ENCODE data around the gene HES2.
"Not testable (repeated sequence)": the region's sequence is repeated elsewhere in the genome, so short reads cannot be mapped to it uniquely, and the experiment has no call there.

Gene HES2

DNA sequence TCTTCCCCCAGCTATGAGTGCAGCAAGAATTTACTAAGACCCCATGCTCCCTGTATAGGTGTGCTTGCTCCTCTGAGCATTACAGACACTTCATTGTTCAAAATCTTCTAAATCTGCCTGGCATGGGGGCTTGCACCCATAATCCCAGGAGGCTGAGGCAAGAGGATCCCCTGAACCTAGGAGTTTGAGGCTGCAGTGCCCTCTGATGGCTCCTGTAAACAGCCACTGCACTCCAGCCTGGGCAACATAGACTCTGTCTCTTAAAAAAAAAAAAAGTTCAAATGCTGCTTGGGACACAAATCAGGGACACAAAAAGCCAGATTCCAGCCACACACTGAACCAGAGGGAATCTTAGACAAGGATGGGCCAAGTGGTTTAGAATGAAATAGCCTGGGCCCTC lies 22.7 kb downstream of the HES2 start:
- no peak for DNase-seq (ENCODE audit: low read depth, low spot score)
- no peak overlapping the region for H3K4me3 ChIP-seq (ENCODE audit: low read length)

DNA sequence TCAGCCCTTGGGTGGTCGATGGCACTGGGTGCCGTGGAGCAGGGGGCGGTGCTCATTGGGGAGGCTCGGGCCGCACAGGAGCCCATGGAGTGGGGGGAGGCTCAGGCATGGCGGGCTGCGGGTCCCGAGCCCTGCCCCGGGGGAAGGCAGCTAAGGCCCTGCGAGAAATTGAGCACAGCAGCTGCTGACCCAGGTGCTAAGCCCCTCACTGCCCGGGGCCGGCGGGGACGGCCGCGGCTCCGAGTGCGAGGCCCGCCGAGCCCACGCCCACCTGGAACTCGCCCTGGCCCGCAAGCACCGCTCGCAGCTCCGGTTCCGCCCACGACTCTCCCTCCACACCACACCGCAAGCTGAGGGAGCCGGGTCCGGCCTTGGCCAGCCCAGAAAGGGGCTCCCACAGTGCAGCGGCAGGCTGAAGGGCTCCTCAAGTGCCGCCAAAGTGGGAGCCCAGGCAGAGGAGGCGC lies 23.9 kb downstream of the HES2 start:
- H3K4me3 ChIP-seq (ENCODE audit: low read length); DNase-seq (ENCODE audit: low read depth, low spot score): not testable (repeated sequence)

GRCh38 chr1:6395130-6395529 lies 24.6 kb downstream of the HES2 start:
- H3K4me3 ChIP-seq (ENCODE audit: low read length), result not testable (repeated sequence)
- DNase-seq (ENCODE audit: low read depth, low spot score), result peak; percentile 38

DNA sequence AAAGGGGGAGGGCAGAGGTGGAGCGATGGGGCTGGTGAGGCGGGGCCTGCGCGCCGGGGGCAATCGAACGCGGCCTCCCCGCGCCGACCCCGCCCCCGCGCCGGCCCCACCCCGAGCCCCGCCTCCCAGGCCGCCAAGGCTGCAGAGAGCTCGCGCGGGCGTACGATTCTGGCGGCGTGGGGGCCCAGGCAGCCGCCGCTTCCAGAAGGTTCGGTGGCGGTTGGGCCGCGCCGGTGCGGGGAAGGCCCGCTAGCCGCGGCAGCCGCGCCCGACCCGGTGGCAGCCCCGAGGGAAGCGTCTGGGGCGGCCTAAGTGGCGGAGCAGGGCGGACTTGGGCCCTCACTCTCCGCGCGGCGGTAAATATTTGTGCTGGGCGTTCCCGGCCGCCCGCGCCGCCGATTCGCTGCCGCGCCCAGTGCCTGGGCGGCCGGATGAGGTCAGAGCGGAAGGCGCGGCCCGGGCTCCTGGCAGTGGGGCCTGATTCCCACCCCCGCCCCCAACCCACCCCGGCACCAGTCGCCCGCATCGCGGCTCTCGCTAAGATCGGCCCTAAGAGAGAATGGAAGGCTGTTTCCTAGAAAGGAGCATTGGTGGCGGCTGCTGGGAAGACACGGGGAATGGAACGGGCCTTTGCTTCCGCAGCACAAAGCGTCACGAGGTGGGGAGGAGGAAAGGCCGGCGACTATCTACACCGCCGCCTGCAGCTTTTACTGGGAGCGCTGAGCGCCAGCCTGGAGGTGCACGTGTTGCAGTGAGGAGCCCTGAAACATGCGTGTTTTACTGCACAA lies 26.1 kb downstream of the HES2 start, which contains the start of gene ACOT7:
Gene ACOT7 (minus strand): TSS at position 368 of the 788 bp plus-strand sequence. CDS start 368 bp downstream, outside the sequence.
- peak; percentile 83 for DNase-seq (ENCODE audit: low read depth, low spot score)
- H3K4me3 ChIP-seq (ENCODE audit: low read length), result peak within 1 kb of the TSS; percentile 77

DNA sequence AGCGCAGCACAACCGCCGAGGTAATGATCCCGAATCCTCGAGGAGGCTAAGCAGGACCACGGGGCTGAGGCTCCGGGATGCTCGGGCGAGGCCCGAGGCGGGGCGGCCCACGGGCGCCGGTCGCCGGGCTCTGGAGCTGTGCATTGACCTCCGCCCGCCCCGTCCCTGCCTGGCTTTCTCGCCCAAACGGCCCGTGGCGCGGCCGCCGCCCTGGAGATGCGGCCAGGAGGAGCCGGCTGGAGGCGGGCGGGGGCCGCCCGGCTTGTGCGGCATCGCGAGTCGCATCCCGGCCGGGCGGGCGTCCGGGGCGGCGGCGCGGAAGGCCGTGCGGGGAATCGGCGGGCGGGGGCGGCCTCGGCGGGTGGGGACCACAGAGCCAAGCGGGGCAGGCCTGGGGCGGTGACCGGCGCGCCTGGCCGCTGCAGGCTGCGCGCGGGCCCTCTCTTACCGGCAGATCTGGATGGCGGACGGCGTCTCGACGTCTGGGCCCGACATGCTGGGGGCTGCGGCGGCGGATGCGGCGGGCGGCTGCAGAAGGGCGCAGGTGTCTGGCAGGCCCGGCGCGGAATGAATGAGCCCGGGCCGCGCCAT lies 26.8 kb downstream of the HES2 start:
- peak overlapping the region; percentile 77 for H3K4me3 ChIP-seq (ENCODE audit: low read length)
- no peak for DNase-seq (ENCODE audit: low read depth, low spot score)

DNA sequence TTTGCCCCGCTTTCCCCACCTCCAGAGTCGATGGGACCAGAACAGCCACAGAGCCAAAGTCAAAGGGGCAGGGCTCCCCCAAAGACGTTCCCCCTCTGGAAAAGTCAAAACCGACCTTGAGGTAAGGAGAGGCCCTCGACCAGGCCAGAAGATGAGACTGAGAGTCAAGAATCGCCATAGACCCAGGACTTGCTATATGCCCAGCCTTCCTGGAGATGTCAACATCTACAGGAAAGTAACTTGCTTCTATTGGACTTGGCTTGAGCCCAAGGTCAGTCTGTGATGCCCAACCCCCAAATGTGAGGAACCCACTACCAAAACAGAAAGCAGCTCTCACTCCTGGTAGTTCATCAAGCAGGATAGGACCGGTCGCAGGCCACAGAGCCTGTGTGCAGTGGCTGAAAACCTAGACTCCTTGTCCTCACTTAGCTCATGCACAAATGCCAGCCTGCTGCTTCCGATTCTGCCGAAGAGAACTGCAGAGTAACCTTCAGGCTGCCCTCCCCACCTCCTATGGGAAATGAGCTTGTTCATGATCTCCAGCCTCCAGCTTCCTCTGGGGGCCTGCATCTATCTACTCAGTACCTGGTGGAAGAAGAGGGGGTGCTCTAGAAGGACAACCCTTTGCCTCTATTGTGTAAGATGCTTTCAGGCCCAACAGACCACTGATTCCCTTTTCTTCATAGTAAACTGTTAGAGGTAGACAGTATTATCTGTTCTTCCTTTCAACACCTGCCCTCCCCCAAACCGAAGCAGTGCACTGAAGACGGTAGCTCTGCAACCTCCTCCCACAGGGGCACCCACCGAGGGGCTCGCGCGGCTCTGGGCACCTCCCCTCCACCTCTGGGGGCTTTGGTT lies 27.5 kb downstream of the HES2 start:
- DNase-seq (ENCODE audit: low read depth, low spot score), result no peak
- H3K4me3 ChIP-seq (ENCODE audit: low read length), result peak overlapping the region; percentile 77

DNA sequence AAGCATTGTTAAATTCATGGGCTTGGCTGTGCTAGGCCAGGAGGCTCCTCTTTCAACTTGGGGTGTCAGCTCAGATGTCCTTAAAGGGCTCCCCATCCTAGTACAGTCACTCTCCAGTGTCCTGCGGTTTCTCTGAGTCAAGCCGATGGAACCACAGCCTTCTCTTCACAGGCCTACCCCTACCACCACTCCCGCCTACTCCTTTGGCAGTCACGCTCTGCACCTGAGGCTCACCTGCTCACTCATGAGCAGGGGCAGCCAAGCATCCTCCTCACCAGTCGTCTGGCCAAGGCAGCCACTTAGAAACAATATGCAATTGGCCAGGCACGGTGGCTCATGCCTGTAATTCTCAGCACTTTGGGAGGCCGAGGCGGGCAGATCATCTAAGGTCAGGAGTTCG lies 29.7 kb downstream of the HES2 start:
- no peak for DNase-seq (ENCODE audit: low read depth, low spot score)
- H3K4me3 ChIP-seq (ENCODE audit: low read length), result no peak overlapping the region

- DNase-seq (ENCODE audit: low read depth, low spot score), result no peak
- no peak overlapping the region for H3K4me3 ChIP-seq (ENCODE audit: low read length)
Measured at GRCh38 chr1:6386371-6386949, 33.3 kb downstream of the HES2 start.

GRCh38 chr1:6385488-6386191 lies 34.1 kb downstream of the HES2 start:
- DNase-seq (ENCODE audit: low read depth, low spot score), result no peak
- H3K4me3 ChIP-seq (ENCODE audit: low read length), result no peak overlapping the region

GRCh38 chr1:6384962-6385361 lies 34.8 kb downstream of the HES2 start:
- DNase-seq (ENCODE audit: low read depth, low spot score), result no peak
- no peak overlapping the region for H3K4me3 ChIP-seq (ENCODE audit: low read length)

DNA sequence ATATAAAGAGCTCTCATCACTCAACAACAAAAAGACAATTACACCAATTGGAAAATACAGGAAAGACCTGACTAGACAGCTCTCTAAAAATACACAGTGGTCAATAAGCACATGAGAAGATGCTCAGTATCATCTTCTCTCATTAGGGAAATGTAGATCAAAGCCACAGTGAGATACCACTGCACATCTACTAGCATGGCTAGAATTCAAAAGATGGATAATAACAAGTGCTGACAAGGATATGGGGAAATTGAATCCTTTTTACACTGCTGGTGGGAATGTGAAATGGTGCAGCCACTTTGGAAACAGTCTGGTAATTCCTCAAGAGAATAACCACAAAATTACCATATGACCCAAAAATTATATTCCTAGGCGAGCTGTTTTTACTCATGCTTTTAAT lies 35.6 kb downstream of the HES2 start:
- no peak overlapping the region for H3K4me3 ChIP-seq (ENCODE audit: low read length)
- no peak for DNase-seq (ENCODE audit: low read depth, low spot score)

DNA sequence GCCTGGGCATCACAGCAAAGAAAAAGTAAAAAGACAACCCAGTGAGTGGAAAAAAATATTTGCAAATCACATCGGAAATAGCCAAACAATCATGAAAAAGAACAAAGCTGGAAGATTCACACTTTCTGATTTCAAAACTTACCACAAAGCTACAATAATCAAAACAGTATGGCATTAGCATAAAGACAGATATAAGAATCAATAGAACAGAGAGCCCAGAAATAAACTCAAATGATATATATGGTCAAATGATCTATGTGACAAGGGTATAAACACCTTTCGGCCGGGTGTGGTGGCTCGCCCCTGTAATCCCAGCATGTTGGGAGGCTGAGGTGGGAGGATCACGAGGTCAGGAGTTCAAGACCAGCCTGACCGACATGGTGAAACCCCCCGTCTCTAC lies 39.7 kb downstream of the HES2 start:
- no peak for DNase-seq (ENCODE audit: low read depth, low spot score)

DNA sequence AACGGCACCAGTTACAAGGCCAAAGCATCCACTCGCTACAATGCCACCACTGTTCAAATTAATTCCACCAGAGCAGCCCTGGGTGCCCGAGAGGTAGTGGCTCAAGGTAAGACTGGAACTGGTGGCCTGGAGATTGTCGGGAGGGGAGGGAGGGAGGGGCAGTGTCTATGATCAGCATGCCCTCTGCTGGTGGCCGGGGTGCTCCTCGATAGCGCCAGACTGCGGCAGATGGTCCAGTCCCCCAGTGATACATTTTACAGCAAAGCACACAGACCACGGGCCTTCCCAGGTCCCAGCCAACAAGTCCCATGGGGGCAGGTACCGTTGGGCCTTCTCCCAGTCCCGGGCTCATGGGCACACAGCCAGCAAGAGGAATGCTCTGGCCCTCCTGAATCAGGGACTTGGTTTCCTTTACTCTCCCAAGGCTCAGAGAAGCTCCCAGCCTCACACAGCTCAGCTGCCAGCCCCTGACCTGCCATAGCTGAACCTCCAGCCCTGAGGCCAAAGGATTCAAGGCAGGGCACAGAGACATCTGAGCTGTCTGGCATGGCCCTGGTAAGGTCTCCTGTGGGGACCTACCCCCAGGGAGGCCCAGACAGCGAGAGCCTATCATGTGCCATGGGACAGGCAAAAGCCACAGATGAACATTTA lies 41.5 kb downstream of the HES2 start:
- no peak overlapping the region for H3K4me3 ChIP-seq (ENCODE audit: low read length)
- DNase-seq (ENCODE audit: low read depth, low spot score), result no peak

More for the DNA sequence above, 39.7 kb downstream of the HES2 start:
- H3K4me3 ChIP-seq (ENCODE audit: low read length), result no peak overlapping the region

GRCh38 chr1:6373961-6374720 lies 45.6 kb downstream of the HES2 start:
- no peak for DNase-seq (ENCODE audit: low read depth, low spot score)
- H3K4me3 ChIP-seq (ENCODE audit: low read length), result no peak overlapping the region

DNA sequence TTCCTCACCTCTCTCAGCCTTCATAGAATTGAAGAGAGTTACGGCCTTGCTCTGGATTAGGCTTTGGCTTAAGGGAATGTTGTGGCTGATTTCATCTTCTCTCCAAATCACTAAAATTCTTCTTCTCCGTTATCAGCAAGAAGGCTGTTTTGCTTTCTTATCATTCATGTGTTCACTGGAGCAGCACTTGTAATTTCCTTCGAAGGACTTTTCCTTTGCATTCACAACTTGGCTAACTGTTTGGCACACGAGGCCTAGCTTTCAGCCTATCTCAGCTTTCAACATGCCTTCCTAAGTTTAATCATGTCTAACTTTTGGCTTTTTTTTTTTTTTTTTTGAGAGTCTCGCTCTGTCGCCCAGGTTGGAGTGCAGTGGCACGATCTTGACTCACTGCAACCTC lies 47.5 kb downstream of the HES2 start:
- DNase-seq (ENCODE audit: low read depth, low spot score); H3K4me3 ChIP-seq (ENCODE audit: low read length): not testable (repeated sequence)

- H3K4me3 ChIP-seq (ENCODE audit: low read length), result no peak overlapping the region
Measured at GRCh38 chr1:6370006-6370405, 49.7 kb downstream of the HES2 start.

GRCh38 chr1:6367381-6368012 lies 52.2 kb downstream of the HES2 start:
- no peak overlapping the region for H3K4me3 ChIP-seq (ENCODE audit: low read length)
- no peak for DNase-seq (ENCODE audit: low read depth, low spot score)

More at GRCh38 chr1:6370006-6370405, 49.7 kb downstream of the HES2 start:
- no peak for DNase-seq (ENCODE audit: low read depth, low spot score)

Data from Jurkat, Clone E6-1 (cell line).